Vagina (tissue), 2 donors: ENCODE data around the gene TSGA10IP.

Source experiments
- CTCF ChIP-seq, 3 experiments: fragments of 450-650 bp in 2 of 3; fragments of 200-600 bp in 1 of 3; sonication (generic) in 1 of 3; IDR thresholded peaks; one replicate each; pipeline ENCODE4 v1.5.1; 2017 to 2019; ENCODE audit warnings: antibody characterized with exemption in 3 of 3, mild to moderate bottlenecking in 2 of 3, moderate library complexity in 2 of 3
- POLR2A ChIP-seq, 2 donors: fragments of 450-650 bp; IDR thresholded peaks; one replicate each; pipeline ENCODE4 v1.6.1; 2017; ENCODE audit warnings: antibody characterized with exemption in 2 of 2, mild to moderate bottlenecking in 2 of 2, moderate library complexity in 2 of 2
- POLR2AphosphoS5 ChIP-seq, 2 donors: sonication (generic); formaldehyde crosslinking; IDR thresholded peaks; one replicate each; pipeline ENCODE4 v1.9.0; 2017; ENCODE audit warnings: antibody characterized with exemption in 2 of 2, mild to moderate bottlenecking in 2 of 2, low read depth in 1 of 2; ENCODE audit not compliant: insufficient read depth in 1 of 2

DNA sequence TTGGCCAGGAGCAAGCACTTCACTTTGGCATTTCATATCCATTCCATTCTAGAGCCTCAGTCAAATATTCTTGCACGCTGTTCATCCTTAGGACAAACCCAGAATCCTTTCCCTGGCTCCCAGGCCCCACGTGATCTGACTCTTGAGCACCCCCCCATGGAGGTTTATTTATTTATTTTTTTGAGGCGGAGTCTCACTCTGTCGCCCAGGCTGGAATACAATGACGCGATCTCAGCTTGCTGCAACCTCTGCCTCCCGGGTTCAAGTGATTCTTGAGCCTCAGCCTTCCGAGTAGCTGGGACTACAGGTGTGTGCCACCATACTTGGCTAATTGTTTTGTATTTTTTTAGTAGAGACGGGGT lies 12.7 kb upstream of the TSGA10IP start:
- no peak for TF ChIP-seq POLR2A (IDR thresholded peaks at IDR 0.05)
- TF ChIP-seq POLR2AphosphoS5 (IDR thresholded peaks at IDR 0.05; ENCODE audit: insufficient read depth in 1 of 2, low read depth in 1 of 2) = no peak
- no peak for TF ChIP-seq CTCF (IDR thresholded peaks at IDR 0.05)
